HG03064 (cell line): ENCODE measurements around the gene GLT1D1.

Experiments
- ATAC-seq: cut with Tn5 transposase; IDR thresholded peaks from one replicate; pipeline ENCODE4 v1.9.1; 2021; ENCODE audit warnings: low read depth; ENCODE audit not compliant: unreplicated experiment

The GLT1D1 gene

DNA sequence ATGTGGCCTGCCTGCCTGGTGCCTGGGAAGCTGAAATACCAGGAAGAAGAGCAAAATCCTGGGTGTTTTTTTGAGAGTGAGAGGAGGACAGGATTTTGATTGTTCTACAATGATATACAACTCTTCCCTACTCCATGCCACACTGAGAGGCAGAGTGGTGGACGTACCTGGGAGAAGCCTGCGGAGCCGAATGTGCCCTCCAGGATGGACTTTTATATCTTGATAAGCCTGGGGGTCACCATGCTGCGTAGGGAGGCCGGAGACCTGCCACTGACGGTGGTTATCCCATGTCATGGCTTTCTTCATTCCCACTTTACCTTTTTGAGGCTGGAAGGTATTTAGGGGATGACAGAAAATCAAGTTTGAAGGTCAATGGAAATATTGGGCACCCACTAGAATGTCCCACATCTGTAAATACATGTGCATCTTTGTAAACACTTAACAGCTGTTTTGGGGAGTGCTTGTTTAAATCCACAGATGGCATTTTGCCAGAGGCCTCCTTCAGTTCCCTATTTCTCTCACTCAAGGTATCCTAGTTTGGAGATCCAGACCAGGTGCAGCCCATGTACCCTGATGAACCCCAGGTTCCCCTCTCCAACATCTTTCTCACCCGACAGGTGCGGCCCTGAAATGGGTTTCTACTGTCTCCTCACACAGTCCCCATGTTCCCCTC is 1.1 kb upstream of the GLT1D1 start:
- no peak for ATAC-seq

DNA sequence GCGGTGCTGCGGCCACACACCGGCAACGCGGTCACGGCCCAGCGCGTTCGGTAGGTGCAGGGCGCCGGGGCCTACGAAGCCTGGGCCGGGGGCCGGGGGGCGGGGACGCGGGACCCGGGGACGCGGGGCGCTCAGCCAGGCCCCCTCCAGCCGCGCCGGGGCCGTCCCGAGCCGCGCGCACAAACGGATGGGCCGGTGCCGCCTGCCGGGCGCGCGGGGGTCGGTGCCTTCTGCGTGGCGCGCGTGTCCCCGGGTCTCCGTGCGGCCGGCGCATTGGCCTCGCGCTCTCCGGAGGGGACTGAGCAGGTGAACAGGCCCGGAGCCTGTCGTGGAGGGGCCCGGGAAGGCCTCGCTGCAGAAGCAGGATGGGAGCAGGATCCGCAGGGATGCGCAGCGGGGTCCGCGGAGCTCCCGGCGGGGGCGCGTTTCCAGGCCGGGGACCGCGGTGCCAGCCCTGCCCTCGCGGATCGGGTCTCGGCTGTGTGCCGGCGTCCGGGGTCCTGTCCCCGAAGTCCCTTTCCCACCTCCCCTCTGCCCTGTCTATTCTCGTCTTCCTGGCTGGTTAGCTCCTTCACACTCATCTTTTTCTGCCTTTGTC is 421 bp downstream of the GLT1D1 start:
- peak; percentile 49 for ATAC-seq

DNA sequence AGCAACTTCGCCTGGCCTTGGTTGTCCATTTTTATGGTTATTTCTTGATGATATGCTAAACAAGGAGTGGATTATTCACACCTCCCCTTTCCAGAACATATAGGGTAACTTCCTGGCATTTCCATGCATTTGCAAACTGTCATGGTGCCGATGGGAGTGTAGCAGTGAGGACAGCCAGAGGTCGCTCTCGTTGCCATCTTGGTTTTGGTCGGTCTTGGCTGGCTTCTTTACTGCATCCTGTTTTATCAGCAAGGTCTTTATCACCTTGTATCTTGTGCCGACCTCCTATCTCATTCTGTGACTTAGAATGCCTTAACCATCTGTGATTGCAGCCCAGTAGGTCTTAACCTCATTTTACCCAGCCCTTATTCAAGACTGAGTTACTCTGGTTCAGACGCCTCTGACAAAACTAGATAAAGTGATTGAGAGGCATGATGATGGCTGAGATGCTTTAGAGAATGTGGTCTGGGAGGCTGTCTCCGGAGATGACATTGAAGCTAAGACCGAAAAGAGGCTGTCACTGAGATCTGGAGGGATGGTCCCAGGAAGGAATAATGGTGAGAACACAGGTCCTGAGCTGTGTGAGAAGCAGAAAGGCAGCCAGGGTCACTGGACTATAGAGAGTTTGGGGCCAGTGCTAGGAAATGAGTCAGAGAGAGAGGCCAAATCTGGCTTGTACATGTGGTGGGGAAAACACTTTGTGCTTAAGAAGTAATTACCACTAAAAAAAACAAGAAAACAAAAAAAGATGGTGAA is 2.9 kb downstream of the GLT1D1 start:
- no peak for ATAC-seq

DNA sequence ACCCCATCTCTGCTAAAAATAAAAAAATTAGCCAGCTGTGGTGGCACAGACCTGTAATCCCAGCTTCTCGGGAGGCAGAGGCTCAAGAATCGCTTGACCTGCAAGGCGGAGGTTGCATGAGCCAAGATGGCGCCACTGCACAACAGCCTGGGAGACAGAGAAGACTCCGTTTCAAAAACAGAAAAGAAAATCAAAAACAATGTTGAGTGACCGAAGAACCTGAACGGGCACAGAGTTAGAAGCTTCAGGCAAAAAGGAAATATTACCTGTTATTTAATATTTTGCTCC is 3.5 kb downstream of the GLT1D1 start:
- no peak for ATAC-seq

DNA sequence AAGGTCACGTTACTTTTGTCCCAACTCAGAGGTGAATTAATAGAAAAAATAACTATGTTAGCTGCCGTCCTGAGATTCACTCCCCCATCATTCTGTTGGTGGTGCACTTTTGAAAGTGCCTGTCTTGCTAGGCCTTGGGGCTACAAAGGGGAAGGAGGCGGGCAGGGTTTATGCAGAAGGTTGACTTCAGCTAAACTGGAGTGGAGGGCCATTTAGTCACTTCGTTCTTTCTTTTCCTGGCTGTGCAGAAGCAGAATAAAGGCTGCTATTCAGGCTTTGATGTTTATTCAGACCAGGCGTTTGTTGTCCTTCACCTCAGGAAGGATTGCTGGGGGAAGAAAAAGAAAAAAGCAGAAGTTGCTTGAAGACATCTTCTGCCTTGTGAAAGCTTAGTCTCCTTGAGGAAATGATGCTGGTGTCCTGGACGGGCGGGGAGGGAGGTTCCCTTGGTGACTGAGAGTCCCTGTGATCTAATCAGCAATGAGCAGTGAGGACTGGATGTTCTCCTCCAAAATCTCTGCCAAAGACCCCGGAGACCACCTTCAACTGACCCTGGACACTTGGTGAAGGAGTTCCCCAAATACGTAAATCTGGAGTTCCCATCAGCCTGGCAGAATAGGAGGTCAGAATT is 4.0 kb downstream of the GLT1D1 start:
- ATAC-seq = no peak

DNA sequence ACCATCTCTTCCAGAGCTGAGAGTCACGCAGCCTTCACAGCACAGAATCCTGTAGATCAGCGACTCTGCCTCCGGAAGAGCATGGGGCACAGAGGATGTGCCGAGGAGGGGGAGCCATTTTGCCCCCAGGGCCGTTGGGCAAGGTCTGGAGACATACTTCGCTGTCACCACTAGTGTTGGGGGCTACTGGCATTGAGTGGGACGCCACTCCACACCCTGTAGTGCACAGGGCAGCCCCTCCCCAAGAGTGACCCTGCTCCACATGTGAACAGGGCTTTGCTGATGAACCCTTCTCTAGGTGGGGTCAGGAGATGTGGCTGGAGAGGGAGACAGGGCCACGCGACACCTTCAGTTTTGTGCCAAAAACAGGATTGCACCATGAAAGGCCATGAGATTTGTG is 6.0 kb downstream of the GLT1D1 start:
- ATAC-seq = no peak

DNA sequence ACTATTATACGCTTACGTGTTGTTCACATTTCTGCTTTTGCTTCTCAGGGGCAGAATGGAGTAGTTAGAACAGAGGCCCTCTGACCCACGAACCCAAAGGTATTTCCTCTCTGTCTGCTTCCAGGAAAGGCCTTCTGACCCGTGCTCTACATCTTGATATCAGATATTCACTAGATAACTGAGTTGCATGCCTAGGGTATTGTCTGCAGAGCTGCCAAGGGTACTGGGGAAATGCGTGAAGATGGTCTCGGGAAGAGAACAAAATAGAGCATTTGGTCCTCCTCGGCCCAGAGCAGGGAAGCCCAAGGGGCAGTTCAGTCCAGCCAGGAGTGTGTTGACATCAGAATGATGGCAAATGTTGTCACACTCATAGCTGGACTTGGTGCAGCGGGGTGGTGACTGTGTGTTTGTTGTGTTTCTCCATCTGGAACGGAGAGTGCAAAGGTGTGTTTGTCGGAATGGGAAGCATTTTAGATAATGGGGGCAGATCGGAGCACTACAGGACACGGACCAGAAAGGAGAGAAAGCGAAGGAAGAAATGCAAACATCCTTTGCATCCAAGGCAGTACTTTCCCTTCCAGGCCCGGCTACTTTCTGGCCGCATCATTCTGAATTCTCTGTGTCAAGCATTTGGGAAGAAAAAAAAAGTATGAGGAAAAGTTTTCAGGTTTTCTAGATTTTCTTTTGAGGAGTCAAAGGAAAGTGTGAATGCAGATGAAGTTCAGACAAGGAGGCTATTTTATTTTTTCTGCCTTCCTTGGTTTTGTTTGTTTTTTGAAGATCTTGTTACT is 8.1 kb downstream of the GLT1D1 start:
- ATAC-seq = no peak

DNA sequence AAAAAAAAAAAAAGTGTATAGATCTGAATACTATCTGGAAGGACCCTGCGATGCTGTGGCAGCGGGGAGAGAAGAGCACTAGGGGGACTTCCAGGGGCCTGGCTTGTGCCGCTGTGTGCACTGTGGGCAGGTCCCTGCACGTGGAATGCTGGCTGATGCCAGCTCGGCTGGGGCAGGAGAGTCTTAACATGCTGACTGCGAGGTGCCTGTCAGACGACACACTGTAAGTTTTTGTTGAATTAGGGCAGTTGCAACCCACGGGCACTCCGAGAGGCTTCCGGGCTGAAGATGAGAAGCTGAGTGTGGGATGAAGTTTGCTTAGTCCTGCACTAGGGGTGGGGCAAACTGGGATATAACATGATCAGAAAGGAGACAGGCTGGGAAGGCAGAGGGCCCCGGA is 10.7 kb downstream of the GLT1D1 start:
- ATAC-seq = no peak

DNA sequence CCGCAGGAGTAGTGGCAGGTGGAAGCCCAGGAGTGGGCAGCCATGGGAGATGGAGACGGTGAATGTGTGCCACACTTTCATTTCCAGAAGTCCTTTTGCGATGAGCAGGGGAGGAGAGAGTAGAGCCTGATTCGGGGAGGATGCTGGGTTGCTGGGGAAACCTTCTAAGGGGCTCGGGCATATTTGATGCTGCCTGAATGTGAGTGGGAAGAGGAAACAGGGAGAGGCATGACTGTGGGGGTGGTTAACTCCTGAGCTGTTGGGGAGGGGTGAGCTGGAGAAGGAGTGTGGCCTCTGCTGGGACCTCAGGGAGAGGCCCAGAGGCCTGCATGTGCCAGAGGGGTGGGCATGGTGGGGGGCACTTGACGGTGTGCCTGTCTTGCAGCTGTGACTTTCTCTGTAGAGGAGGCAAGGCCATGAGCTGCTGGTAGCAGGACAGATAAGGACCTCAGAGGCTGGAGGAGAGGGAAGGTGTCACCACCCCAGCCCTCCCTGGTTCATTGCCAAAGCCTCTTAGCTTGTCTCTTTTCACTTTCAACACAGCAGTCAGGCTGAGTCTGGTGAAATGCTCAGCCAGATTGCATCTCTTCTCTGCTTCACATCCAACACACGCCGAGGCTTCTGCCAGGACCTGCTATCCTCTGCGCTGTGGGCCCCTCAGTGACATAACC is 11.4 kb downstream of the GLT1D1 start:
- ATAC-seq = no peak

DNA sequence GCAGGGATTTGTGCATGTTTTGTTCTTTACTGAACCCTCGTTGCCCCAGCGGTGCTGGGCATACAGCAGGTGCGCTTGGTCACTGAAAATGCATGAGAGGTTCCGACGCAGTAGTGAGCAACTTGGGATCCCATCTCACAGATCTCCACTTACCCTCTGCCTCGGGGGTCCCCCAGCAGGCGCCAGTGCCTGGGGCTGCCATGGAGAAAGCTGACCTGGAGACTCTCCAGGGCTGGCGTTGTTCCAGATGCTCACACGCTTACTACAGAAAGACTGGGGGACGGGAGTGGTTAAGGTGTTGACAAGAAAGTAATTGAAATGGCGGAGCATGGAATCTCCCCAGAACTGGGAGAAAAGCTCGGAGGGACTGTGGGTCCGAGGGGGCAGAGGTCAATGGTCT is 14.2 kb downstream of the GLT1D1 start:
- no peak for ATAC-seq

DNA sequence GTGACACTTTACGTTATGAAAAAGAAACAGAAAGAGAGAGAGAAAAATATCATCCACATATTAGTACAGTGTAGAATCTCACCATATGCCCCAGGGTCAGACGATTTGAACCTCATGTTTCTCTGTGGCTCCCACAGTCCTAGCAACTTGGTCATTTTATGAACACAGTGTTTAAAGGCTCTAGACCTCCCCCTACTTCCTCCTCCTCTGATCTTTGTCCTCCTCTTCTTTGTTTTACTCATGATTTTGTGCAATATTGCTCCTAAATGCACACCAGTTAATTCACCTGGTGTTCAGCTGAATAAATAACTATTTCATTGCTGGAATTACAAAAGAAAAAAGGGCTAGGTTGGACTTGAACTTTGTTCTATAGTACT is 18.2 kb downstream of the GLT1D1 start:
- ATAC-seq = peak; percentile 67

DNA sequence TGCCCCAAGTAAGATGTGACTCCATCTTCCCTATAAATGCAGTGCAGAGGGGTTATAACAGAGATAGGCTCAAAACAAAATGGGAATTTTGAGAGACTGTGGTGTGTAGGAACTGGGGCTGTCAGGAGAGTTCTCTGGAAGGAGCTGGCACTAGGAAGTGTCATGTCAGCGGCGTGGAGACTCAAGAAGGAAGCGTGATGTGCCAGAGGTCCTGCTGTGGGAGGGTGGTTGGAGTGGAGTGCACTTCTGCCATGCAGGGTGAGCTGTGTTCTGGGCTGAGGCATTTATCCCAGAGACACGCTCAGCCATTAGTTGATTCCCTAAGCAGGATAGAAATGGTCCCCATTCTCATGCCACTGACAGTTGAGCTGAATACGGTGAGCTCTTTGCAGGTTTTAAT is 19.0 kb downstream of the GLT1D1 start:
- ATAC-seq = no peak

DNA sequence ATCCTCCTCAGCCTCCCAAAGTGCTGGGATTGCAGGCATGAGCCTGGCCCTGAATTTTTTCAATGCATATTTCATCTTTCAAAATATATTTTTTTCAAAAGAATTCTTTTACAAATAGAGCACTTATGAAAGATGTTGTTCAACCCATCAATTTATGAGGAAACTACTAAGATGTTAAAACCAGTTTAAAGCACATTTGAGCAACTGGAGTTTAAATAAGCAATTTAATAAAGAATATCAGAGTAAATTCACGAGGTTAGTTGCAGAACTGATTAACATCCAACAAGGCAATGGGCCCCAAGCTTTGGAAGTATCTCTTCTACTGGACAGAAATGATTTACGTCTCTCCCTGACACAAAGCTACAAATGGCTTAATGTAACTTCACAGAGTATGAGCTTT is 23.3 kb downstream of the GLT1D1 start:
- no peak for ATAC-seq

DNA sequence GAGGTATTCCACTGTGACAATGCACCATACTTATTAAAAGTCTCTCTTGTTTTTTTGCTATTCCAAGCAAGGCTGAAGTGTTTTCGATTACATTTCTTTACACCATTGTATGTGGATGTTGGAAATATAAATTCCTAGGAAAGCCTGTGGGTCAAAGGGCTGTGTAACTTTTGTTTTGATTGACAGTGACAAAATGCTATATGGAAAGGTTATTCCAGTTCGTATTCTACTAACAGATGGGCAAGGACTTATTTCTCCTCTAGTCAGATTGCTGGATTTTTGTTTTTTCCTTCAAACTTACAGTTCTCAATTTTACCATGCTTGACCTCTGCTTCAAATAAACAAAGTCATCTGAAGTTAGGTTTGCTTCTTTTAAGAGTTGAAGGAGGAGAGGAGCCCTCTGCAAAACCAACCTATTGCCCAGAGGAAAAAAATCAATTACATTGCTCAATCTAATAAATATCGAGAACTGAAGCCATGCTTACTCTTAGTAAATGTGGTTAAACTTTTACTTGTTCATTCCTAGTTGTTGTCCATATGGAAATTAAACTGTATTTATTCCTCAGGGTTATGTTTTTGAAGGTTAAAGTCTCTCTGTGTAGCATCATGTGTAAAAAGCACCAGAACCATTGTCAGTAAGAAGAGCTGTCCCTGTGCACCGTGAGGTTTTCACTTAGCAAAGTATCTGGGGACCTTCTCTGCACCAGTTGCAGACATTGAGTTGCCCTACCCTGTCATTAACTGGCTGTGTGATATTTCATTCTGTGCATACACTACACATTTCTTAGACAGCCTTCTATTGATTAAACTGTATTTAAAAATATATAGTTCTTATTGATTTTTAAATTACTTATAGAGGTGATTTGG is 26.9 kb downstream of the GLT1D1 start:
- ATAC-seq = no peak

DNA sequence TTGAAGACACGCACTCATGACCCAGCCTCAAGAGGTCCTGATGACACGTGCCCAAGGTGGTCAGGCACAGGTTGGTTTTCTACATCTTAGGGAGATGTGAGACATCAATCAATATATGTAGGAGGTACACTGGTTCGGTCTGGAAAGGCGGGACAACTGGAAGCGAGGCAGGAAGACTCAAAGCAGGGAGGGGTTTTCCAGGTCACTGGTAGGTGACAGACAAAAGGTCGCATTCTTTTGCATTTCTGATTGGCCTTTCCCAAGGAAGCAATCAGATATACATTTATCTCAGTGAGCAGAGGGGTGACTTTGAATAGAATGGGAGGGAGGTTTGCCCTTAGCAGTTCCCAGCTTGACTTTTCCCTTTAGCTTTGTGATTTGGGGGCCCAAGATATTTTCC is 38.6 kb downstream of the GLT1D1 start:
- no peak for ATAC-seq

DNA sequence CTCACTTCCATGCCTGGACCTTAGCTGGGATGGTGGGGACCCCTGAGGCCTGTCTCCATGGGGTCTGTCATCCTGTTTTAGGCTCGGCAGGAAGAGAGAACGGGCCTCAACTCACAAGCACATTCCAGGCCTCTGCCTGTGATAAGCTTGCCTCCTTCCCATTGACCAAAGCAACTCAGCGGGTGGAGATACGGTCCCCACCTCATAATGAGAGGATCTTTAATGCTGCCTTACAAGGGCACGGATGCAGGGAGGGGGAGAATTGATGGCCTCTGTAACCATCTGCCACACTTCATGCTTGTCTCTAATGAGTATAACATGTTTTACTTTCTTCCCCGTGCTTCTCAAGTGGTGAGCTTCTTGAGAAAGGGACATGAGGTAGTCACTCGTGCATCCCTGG is 50.0 kb downstream of the GLT1D1 start:
- ATAC-seq = no peak

DNA sequence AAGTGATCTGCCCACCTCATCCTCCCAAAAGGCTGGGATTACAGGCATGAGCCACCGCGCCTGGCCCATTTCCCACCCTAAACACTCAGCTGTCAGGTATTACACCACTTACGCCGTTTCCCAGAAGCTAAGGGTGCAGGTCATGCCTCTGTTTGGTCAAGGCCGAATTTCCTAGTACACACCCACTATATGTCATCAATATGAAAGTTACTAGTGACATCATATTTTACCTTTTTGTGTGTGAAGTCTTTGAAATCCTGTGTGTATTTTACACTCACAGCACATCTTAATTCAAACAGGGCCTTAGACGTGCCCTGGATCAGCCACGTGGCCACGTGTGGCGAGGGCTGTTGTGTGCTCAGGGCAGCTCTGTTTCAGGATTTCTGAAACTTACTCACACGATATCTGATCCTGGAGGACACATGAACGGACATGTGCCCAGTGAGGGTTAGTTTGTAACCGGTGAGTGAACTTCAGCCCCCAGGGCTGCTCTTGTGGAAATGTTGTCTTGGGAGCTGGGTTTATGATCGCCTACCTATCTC is 51.8 kb downstream of the GLT1D1 start:
- ATAC-seq = no peak

DNA sequence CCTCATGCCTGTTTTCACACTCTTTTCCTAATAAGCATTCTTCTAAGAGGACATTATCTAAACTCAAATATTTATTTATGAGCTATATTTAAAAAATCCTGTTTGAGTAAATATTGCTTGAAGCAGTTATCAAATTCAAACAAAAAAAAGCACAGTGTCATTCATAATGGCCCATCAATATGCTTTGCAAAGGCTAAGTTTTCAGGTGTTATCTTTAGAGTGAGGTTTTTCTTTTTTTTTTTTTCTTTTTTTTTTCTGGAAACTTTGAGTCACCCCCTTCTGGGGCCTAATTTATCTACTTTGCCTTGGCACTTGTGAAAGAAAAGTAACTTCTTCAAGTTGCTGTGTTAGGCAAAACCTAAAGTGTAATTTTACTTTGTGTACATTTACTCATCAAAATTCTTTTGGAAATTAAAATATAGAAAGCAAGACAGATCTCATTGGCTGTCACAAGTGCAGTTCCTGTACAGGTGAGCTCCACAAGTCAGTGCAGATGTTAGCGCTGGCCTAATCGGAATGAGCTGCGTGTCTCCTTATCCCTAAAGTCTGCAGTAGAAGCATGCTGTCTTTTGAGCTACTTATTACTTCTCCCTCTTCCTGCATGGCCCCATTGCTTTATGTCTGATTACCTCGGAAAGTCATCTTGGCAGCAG is 53.3 kb downstream of the GLT1D1 start:
- ATAC-seq = no peak

DNA sequence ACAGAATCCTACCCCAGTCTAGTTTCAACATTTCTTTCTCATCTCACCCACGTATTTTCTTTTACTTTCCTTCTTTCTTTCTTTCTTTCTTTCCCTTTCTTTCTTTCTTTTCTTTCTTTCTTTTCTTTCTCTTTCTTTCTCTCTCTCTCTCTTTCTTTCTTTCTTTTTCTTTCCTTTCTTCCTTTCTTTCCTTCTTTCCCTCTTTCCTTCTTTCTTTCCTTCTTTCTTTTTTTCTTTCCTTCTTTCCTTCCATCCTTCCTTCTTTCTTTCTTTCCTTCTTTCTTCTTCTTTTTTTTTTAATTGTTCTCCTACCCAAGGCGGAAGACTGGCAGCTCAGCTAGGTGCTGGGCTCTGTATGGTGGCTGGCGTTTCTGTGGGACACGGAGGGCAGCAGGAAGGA is 55.0 kb downstream of the GLT1D1 start:
- no peak for ATAC-seq
